ENCODE results near the gene TEDC1.

TEDC1 gene

GRCh38 chr14:105473677-105474482 is 17.2 kb upstream of the TEDC1 start (continued):
- TF ChIP-seq, protein P1, sequence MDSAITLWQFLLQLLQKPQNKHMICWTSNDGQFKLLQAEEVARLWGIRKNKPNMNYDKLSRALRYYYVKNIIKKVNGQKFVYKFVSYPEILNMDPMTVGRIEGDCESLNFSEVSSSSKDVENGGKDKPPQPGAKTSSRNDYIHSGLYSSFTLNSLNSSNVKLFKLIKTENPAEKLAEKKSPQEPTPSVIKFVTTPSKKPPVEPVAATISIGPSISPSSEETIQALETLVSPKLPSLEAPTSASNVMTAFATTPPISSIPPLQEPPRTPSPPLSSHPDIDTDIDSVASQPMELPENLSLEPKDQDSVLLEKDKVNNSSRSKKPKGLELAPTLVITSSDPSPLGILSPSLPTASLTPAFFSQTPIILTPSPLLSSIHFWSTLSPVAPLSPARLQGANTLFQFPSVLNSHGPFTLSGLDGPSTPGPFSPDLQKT (IDR thresholded peaks at IDR 0.05; ENCODE audit: borderline replicate concordance, low read depth, low read length), result no peak
- no peak for TF ChIP-seq ZNF777 (tag by site-specific recombination; IDR thresholded peaks at IDR 0.05; ENCODE audit: borderline replicate concordance)
- TF ChIP-seq PRDM4 (tag by site-specific recombination; IDR thresholded peaks at IDR 0.05), result no peak
- TF ChIP-seq, protein P2, sequence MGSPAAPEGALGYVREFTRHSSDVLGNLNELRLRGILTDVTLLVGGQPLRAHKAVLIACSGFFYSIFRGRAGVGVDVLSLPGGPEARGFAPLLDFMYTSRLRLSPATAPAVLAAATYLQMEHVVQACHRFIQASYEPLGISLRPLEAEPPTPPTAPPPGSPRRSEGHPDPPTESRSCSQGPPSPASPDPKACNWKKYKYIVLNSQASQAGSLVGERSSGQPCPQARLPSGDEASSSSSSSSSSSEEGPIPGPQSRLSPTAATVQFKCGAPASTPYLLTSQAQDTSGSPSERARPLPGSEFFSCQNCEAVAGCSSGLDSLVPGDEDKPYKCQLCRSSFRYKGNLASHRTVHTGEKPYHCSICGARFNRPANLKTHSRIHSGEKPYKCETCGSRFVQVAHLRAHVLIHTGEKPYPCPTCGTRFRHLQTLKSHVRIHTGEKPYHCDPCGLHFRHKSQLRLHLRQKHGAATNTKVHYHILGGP (tag by site-specific recombination; IDR thresholded peaks at IDR 0.05), result no peak
- TF ChIP-seq ZNF140 (tag by site-specific recombination; IDR thresholded peaks at IDR 0.05), result no peak
- TF ChIP-seq TCF7L2 (IDR thresholded peaks at IDR 0.05; ENCODE audit: borderline replicate concordance, low read depth, low read length), result 0 out of 2 replicates have a peak, but pooled peaks have one; percentile 54

DNA sequence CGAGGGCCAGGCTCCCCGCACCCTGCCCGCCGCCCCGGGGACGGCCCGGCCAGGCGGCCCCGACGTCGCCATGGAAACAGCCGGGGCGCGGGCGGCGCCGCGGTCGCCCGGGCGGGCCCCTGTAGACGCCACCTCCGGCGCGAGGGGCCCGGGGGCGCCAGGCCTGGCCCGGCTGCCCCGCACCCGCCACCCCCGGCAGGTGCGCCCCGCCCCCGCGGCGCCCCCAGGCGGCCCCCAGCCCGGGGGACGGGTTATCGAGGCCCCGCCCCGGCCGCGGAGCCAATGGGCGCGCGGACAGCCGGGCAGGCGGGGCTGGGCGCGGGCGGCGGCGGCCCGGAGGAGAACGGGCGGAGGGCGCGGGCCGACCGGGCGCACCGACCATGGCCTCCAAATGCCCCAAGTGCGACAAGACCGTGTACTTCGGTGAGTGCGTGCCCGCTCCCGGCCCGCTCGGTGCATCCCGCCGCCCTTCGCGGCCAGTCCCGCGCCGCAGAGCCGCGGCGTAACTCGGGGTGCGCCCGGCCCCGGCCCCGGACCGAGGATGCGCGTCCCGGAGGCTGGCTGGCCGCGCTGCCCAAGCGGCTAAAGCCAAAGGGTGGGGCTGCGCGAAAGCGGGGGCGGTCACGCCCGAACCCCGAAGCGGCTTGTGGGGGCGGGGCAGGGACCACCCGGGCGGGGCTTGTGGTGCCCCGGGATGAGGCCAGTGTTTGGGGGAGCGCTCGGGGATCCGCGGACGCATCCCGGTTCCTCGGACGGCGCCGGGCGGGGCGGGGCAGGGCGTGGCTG is 16.4 kb upstream of the TEDC1 start, which contains the start of gene CRIP2:
CRIP2 (plus strand) TSS at position 339 of the 786 bp plus-strand sequence; CDS start at position 381, 42 bp downstream.
- TF ChIP-seq ZNF677 (tag by site-specific recombination; IDR thresholded peaks at IDR 0.05), result peak; percentile 38; the same call in 1 of the 2 replicates
- 0 out of 2 replicates have a peak, but pooled peaks have one; percentile 21 for TF ChIP-seq ZSCAN30 (tag by site-specific recombination; IDR thresholded peaks at IDR 0.05)
- no peak for TF ChIP-seq ZSCAN16 (tag by site-specific recombination; IDR thresholded peaks at IDR 0.05)
- TF ChIP-seq, protein P3, sequence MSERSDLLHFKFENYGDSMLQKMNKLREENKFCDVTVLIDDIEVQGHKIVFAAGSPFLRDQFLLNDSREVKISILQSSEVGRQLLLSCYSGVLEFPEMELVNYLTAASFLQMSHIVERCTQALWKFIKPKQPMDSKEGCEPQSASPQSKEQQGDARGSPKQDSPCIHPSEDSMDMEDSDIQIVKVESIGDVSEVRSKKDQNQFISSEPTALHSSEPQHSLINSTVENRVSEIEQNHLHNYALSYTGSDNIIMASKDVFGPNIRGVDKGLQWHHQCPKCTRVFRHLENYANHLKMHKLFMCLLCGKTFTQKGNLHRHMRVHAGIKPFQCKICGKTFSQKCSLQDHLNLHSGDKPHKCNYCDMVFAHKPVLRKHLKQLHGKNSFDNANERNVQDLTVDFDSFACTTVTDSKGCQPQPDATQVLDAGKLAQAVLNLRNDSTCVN (tag by site-specific recombination; optimal IDR thresholded peaks at IDR 0.05), result peak; percentile 17
- TF ChIP-seq KLF10 (tag by site-specific recombination; IDR thresholded peaks at IDR 0.05), result peak; percentile 10
- peak; percentile 88 for TF ChIP-seq ZBTB20 (tag by site-specific recombination; IDR thresholded peaks at IDR 0.05)
- no peak for TF ChIP-seq GFI1B (tag by site-specific recombination; IDR thresholded peaks at IDR 0.05)
- TF ChIP-seq ZFP41 (tag by site-specific recombination; IDR thresholded peaks at IDR 0.05; ENCODE audit: borderline replicate concordance), result no peak
- no peak for TF ChIP-seq OVOL3 (tag by site-specific recombination; IDR thresholded peaks at IDR 0.05)
- peak within 1 kb of the TSS; percentile 47 for H3K4me3 ChIP-seq (ENCODE audit: low read depth, low read length)
- CTCF ChIA-PET, result no interaction called here
- POLR2A ChIA-PET, result interaction anchor here (1.5 kb wide), 1 partner anchor 63 kb away, joined by 3 read pairs; no protein-coding TSS in a partner anchor
- peaks cover 16% of the 10 kb centered on the region for H3K4me1 ChIP-seq (ENCODE audit: control insufficient read depth, insufficient read depth, low read length)
- peaks cover 0 to 2% of the 10 kb centered on the region in 2 experiments; a peak in 1 of 3 replicates for H3K36me3 ChIP-seq (ENCODE audit: control insufficient read depth in 2 of 2, insufficient read depth in 1 of 2, low read length in 2 of 2)
- no peaks in the 10 kb centered on the region for H3K9me3 ChIP-seq (ENCODE audit: control insufficient read depth, insufficient read depth, low read depth, low read length)
- no peak within 1 kb of the TSS; the same call in 1 of the 2 replicates for H3K27ac ChIP-seq (ENCODE audit: extremely low read depth, low read depth, low read length)
